ENCODE measurements around the gene MAP4K4. TPM values are rescaled to one million over a fixed set of nuclear protein-coding genes. Genes with fewer than 3 reads are reported as not detected.

MAP4K4 gene
- total and polyA plus RNA-seq, 8 donors: 9.6 to 71.6 (median 23.8) TPM

DNA sequence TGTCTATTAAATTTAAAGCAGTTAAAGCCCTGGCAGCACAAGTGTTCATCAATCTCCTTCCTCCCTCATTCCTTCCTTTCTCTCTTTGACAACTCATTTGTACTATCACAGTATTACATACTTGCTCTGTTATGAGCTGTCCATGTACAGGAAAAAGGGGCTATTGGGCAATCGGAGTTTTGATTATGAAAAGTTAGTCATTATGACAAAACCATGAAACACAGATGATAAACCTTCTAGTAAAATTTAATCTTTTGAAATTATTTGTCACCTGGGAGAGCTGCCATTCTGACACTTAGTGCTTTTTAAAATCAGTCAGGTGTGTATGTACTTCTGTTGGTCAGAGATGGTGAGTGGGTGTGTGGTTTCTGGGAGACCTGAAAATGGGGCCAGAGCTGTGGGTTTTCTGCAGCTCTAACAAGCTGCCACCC, 39.4 kb downstream of the MAP4K4 start:
- peaks cover 27 to 89% (median 68%) of the 10 kb centered on the region in 4 donors for H3K4me1 ChIP-seq
- TF ChIP-seq POLR2A (IDR thresholded peaks at IDR 0.05): no peak
- TF ChIP-seq POLR2AphosphoS5 (IDR thresholded peaks at IDR 0.05): peak in 2 of 3 donors; percentile 6 to 55
- H3K27me3 ChIP-seq: no peaks in the 10 kb centered on the region
- H3K36me3 ChIP-seq: no peaks in the 10 kb centered on the region
- H3K4me3 ChIP-seq: no peak overlapping the region
- H3K9me3 ChIP-seq: no peaks in the 10 kb centered on the region
- no peak for DNase-seq
- WGBS, 5 donors: 6 to 26% (median 18%) methylated on average over 1 of the region's 1 CpG
- intact Hi-C loops (cut with DNase I; ENCODE audit: low total_unique reads): no loop called here
- peak overlapping the region in 4 of 5 donors; percentile 17 to 67 (median 38) for H3K27ac ChIP-seq

GRCh38 chr2:101737478-101738255, 40.2 kb downstream of the MAP4K4 start:
- Histone ChIP-seq H3K27ac (peak overlapping the region; percentile 17 to 76 (median 18)), H3K36me3 (no peaks in the 10 kb centered on the region), H3K4me1 (peaks cover 35 to 89% (median 71%) of the 10 kb centered on the region in 4 donors), H3K9me3 (no peaks in the 10 kb centered on the region), H3K27me3 (no peaks in the 10 kb centered on the region), H3K4me3 (no peak overlapping the region)
- DNase-seq: no peak
- intact Hi-C loops (cut with DNase I; ENCODE audit: low total_unique reads): no loop called here
- TF ChIP-seq POLR2A (IDR thresholded peaks at IDR 0.05) (no peak), POLR2AphosphoS5 (IDR thresholded peaks at IDR 0.05) (peak in 1 of 3 donors; percentile 46)
- 68 to 74% (median 71%) methylated on average over 3 of the region's 3 CpGs for WGBS, 5 donors

DNA sequence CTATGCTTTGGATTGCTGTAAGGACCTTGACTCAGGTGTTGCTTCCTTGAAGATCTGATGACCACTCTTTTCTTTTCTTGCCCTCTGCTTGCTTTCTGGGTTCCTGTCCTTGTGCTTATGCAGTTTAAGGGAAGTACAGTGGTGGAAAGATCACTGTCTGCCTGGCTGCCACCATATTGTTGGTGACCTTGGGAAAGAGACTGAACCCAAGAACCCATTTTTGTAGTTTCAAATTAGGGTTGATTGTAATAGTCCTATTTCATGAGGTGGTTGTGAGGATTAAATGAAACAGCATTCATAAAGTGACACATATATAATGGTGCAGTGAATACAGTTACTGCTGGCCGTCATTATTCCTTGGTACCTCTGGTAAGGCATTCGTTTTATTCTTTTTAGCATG, 41.1 kb downstream of the MAP4K4 start:
- Histone ChIP-seq H3K4me3 (no peak overlapping the region), H3K4me1 (peaks cover 35 to 89% (median 71%) of the 10 kb centered on the region in 4 donors), H3K27ac (peak overlapping the region in 1 of 5 donors; percentile 76), H3K9me3 (no peaks in the 10 kb centered on the region), H3K27me3 (no peaks in the 10 kb centered on the region), H3K36me3 (no peaks in the 10 kb centered on the region)
- DNase-seq: no peak
- TF ChIP-seq POLR2A (IDR thresholded peaks at IDR 0.05) (no peak), POLR2AphosphoS5 (IDR thresholded peaks at IDR 0.05) (no peak), EP300 (IDR thresholded peaks at IDR 0.05) (no peak)
- TF ChIP-seq, protein P1, sequence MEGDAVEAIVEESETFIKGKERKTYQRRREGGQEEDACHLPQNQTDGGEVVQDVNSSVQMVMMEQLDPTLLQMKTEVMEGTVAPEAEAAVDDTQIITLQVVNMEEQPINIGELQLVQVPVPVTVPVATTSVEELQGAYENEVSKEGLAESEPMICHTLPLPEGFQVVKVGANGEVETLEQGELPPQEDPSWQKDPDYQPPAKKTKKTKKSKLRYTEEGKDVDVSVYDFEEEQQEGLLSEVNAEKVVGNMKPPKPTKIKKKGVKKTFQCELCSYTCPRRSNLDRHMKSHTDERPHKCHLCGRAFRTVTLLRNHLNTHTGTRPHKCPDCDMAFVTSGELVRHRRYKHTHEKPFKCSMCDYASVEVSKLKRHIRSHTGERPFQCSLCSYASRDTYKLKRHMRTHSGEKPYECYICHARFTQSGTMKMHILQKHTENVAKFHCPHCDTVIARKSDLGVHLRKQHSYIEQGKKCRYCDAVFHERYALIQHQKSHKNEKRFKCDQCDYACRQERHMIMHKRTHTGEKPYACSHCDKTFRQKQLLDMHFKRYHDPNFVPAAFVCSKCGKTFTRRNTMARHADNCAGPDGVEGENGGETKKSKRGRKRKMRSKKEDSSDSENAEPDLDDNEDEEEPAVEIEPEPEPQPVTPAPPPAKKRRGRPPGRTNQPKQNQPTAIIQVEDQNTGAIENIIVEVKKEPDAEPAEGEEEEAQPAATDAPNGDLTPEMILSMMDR (IDR thresholded peaks at IDR 0.05): no peak
- WGBS, 5 donors: 91 to 99% (median 98%) methylated on average over 2 of the region's 2 CpGs
- intact Hi-C loops (cut with DNase I; ENCODE audit: low total_unique reads): no loop called here

DNA sequence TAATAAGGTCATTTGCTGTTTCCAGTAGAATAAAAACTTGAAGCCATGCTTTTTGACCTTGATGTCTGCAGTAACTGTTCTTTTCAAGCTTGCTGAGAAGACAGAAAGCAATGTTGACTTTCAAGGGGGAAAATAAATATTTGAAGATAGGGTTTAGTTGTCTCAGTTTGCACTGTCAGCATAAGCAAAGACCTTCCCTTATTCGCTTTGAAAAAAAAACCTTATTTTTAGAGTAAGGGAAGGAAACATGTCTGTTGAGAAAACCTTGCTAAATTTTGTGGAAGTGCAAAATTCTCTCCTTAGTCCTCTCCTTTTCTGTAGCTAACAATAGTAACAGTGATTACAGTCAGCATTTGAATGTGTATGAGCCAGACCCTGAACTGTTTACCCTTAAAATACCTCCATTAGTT, 43.1 kb downstream of the MAP4K4 start:
- no peak for TF ChIP-seq POLR2A (IDR thresholded peaks at IDR 0.05)
- WGBS, 5 donors: 11 to 47% (median 27%) methylated on average over 1 of the region's 1 CpG
- peaks cover 38 to 91% (median 64%) of the 10 kb centered on the region in 4 donors for H3K4me1 ChIP-seq

GRCh38 chr2:101741775-101742520, 44.4 kb downstream of the MAP4K4 start:
- H3K4me1 ChIP-seq: peaks cover 41 to 91% (median 66%) of the 10 kb centered on the region in 4 donors
- no peaks in the 10 kb centered on the region for H3K36me3 ChIP-seq
- WGBS, 5 donors: 30 to 50% (median 47%) methylated on average over 9 of the region's 9 CpGs
- no peak for TF ChIP-seq EP300 (IDR thresholded peaks at IDR 0.05)
- peak overlapping the region; percentile 32 to 70 (median 63) for H3K27ac ChIP-seq
- no peak overlapping the region for H3K4me3 ChIP-seq
- intact Hi-C loops (cut with DNase I; ENCODE audit: low total_unique reads): no loop called here
- no peaks in the 10 kb centered on the region for H3K27me3 ChIP-seq
- no peaks in the 10 kb centered on the region for H3K9me3 ChIP-seq
- peak in 1 of 2 donors; percentile 60 for DNase-seq

More for the DNA sequence above, 43.1 kb downstream of the MAP4K4 start:
- intact Hi-C loops (cut with DNase I; ENCODE audit: low total_unique reads): no loop called here
- DNase-seq: no peak
- H3K4me3 ChIP-seq: no peak overlapping the region
- peak overlapping the region in 3 of 5 donors; percentile 7 to 23 (median 13) for H3K27ac ChIP-seq
- no peaks in the 10 kb centered on the region for H3K36me3 ChIP-seq
- no peaks in the 10 kb centered on the region for H3K27me3 ChIP-seq
- no peaks in the 10 kb centered on the region for H3K9me3 ChIP-seq

DNA sequence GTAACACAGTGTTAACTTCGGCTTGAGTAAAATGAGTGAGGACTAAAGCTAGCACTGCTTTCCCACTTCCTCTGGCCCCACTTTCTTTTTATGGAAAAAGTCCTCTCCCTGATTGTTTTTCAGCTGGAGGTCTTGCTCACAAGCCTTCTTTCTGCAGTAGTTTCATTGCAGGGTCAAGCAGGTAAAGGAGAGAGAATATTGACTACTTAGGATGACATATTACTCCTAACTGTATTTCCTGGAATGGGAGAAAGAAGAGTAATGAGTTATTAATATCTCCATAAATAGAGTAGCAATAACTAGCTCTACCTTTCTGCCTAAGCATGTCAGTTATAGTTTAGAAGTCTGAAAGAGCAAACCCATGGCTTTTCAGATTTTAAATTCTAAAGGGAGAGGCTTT, 45.0 kb downstream of the MAP4K4 start:
- TF ChIP-seq POLR2AphosphoS5 (IDR thresholded peaks at IDR 0.05) (no peak), POLR2A (IDR thresholded peaks at IDR 0.05) (no peak), EP300 (IDR thresholded peaks at IDR 0.05) (no peak)
- TF ChIP-seq, protein P1 (IDR thresholded peaks at IDR 0.05): no peak
- Histone ChIP-seq H3K27me3 (no peaks in the 10 kb centered on the region), H3K4me1 (peaks cover 46 to 91% (median 67%) of the 10 kb centered on the region in 4 donors), H3K27ac (peak overlapping the region; percentile 32 to 70 (median 63)), H3K4me3 (no peak overlapping the region), H3K9me3 (no peaks in the 10 kb centered on the region), H3K36me3 (no peaks in the 10 kb centered on the region)
- 9 to 26% (median 14%) methylated on average over 1 of the region's 1 CpG for WGBS, 5 donors
- intact Hi-C loops (cut with DNase I; ENCODE audit: low total_unique reads): no loop called here
- no peak for DNase-seq

All from stomach (tissue), 9 donors.